Osteoblast (primary cell): Measurements from ENCODE around the gene TRNP1. TPM values are rescaled to one million over a fixed set of nuclear protein-coding genes. Genes with fewer than 3 reads are reported as not detected.

Source experiments
- DNase-seq: peaks from one replicate; pipeline ENCODE4 v3.0.0; 2011; ENCODE audit warnings: low spot score, mixed read lengths; ENCODE audit not compliant: insufficient read length; ENCODE audit errors: missing footprints
- H2AFZ ChIP-seq: 2 replicates; pipeline ENCODE4 v1.6.0; 2011; ENCODE audit warnings: mild to moderate bottlenecking, low read length
- H3K27ac ChIP-seq: 2 replicates; pipeline ENCODE4 v1.5.1; 2011; ENCODE audit warnings: mild to moderate bottlenecking, low read depth, low read length, moderate library complexity
- H3K27me3 ChIP-seq: 2 replicates; pipeline ENCODE4 v1.6.0; 2012; ENCODE audit warnings: mild to moderate bottlenecking, control low read depth, inconsistent platforms, low read length, moderate library complexity; ENCODE audit not compliant: insufficient read depth
- H3K36me3 ChIP-seq: 2 replicates; pipeline ENCODE4 v1.5.1; 2011; ENCODE audit warnings: mild to moderate bottlenecking, low read length, control low read depth, moderate library complexity; ENCODE audit not compliant: insufficient read depth
- H3K4me1 ChIP-seq: 2 replicates; pipeline ENCODE4 v1.5.1; 2011; ENCODE audit warnings: mild to moderate bottlenecking, low read length, control low read depth, moderate library complexity; ENCODE audit not compliant: insufficient read depth
- H3K4me2 ChIP-seq: 2 replicates; pipeline ENCODE4 v1.6.0; 2011; ENCODE audit warnings: mild to moderate bottlenecking, low read length; ENCODE audit not compliant: insufficient read depth
- H3K4me3 ChIP-seq: fragments of 200-600 bp; sonication (generic); 3 replicates; pipeline ENCODE4 v1.5.1; 2012; ENCODE audit warnings: mild to moderate bottlenecking, low read length, inconsistent platforms; ENCODE audit not compliant: insufficient read depth
- H3K79me2 ChIP-seq: 2 replicates; pipeline ENCODE4 v1.6.0; 2012; ENCODE audit warnings: mild to moderate bottlenecking, low read length, control low read depth, inconsistent platforms; ENCODE audit not compliant: insufficient read depth
- H3K9me3 ChIP-seq: 2 replicates; pipeline ENCODE4 v1.5.1; 2011; ENCODE audit warnings: low read depth, low read length, control low read depth
- H4K20me1 ChIP-seq: 2 replicates; pipeline ENCODE4 v1.6.0; 2012; ENCODE audit warnings: mild to moderate bottlenecking, low read length, control low read depth; ENCODE audit not compliant: insufficient read depth
- CTCF ChIP-seq: IDR thresholded peaks from 2 replicates; pipeline ENCODE4 v1.5.1; 2011; ENCODE audit warnings: mild to moderate bottlenecking, low read depth, low read length, moderate library complexity; ENCODE audit errors: extremely low read depth
- total RNA-seq: library from RNA; depleted of rRNA; stranded (reverse); fragments of >200 nt; gene quantifications from 2 replicates; pipeline ENCODE4 v1.2.3, GENCODE V29; 2012

Gene TRNP1
- total RNA-seq, 1 donor, result 6.5 TPM

GRCh38 chr1:27003745-27004470, 10.4 kb downstream of the TRNP1 start:
- no peaks in the 10 kb centered on the region for H3K27me3 ChIP-seq
- H3K4me3 ChIP-seq, result no peak overlapping the region
- TF ChIP-seq CTCF, result no peak
- peaks cover 49% of the 10 kb centered on the region for H3K4me1 ChIP-seq
- no peak overlapping the region for H3K4me2 ChIP-seq
- H2AFZ ChIP-seq, result no peak overlapping the region
- H4K20me1 ChIP-seq, result no peaks in the 10 kb centered on the region
- DNase-seq, result no peak
- H3K27ac ChIP-seq, result no peak overlapping the region
- H3K9me3 ChIP-seq, result no peaks in the 10 kb centered on the region
- H3K36me3 ChIP-seq, result no peaks in the 10 kb centered on the region
- H3K79me2 ChIP-seq, result no peaks in the 10 kb centered on the region

GRCh38 chr1:27004471-27005165, 11.1 kb downstream of the TRNP1 start:
- Histone ChIP-seq H3K4me3 (no peak overlapping the region), H3K9me3 (no peaks in the 10 kb centered on the region), H3K4me1 (peaks cover 48% of the 10 kb centered on the region), H3K27me3 (no peaks in the 10 kb centered on the region), H3K4me2 (peak overlapping the region; percentile 45), H3K27ac (no peak overlapping the region), H3K36me3 (no peaks in the 10 kb centered on the region), H2AFZ (no peak overlapping the region), H3K79me2 (no peaks in the 10 kb centered on the region), H4K20me1 (no peaks in the 10 kb centered on the region)
- no peak for TF ChIP-seq CTCF
- DNase-seq, result peak; percentile 72

GRCh38 chr1:27005166-27005530, 11.7 kb downstream of the TRNP1 start:
- no peak for TF ChIP-seq CTCF
- DNase-seq, result peak; percentile 41
- Histone ChIP-seq H3K27me3 (no peaks in the 10 kb centered on the region), H3K4me1 (peaks cover 48% of the 10 kb centered on the region), H2AFZ (no peak overlapping the region), H3K4me2 (peak overlapping the region; percentile 45), H3K4me3 (no peak overlapping the region), H3K36me3 (no peaks in the 10 kb centered on the region), H3K27ac (no peak overlapping the region), H3K79me2 (no peaks in the 10 kb centered on the region), H3K9me3 (no peaks in the 10 kb centered on the region), H4K20me1 (no peaks in the 10 kb centered on the region)
